Activated effector memory CD4-positive, alpha-beta T cell treated with Interleukin-2 at 50 U/mL for 16 hours (primary cell): Measurements from ENCODE around the gene CTCFL.
"Not testable (repeated sequence)": the region's sequence is repeated elsewhere in the genome, so short reads cannot be mapped to it uniquely, and the experiment has no call there.

ENCODE experiments used
- DNase-seq: peaks from one replicate; pipeline ENCODE4 v3.0.0-alpha.2; 2020

Gene CTCFL

DNA sequence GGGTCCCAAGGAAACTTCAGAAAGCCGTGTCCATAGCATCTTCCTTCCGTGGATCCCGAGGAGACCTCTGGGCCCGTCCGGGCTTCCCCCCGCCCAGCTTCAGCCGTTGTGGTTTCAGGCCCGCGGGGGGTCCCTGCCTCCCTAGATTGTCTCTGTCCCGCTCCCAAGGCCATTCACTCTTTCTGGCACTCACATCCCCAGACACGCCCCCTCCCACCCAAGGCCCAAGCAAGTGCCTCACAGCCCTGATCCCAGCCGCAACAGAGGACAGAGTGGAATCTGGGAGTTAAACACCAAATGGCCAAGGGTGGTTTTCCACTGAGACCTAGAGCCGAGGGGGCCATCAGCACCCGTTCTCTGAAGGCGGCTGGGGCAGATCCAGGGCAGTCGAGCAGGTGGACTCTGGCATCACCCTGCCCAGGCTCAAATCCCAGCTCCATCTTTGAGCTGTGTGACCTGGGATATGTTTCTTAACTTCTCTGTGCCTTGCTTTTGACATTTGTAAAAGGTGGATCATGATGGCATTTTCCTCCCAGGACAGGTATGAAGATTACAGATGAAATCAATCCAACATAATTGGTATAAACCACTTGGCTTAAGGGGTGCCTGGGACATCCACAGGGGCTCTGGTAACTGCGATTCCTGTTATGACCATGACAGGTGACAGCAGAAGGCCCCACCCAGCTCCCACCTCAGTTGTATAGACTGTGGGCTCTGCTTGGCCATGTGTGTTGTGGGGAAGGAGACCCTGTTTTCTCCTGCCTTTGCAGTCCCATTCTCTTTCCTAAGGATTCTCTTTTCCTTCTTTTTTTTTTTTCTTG lies 48.1 kb downstream of the CTCFL start:
- DNase-seq = no peak

DNA sequence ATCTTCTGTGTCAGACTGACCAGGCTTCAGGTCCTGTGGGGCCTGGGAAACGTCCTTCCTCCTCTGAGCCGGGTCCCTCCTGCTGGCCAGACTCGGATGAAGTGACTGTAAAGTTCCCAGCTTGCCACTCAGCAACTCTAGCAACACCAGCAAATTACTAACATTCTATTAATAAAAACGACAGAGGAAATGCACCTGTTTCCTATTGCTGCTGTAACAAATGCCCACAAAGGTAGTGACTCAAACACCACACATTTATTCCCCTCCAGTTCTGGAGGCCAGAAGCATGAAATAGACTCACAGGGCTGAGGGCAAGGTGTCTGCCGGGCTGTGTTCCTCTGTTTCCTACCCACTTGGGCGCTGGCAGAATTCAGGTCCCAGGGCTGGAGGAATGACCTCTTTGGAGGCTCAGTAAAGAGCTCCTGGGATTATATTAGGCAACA lies 48.8 kb downstream of the CTCFL start:
- no peak for DNase-seq

DNA sequence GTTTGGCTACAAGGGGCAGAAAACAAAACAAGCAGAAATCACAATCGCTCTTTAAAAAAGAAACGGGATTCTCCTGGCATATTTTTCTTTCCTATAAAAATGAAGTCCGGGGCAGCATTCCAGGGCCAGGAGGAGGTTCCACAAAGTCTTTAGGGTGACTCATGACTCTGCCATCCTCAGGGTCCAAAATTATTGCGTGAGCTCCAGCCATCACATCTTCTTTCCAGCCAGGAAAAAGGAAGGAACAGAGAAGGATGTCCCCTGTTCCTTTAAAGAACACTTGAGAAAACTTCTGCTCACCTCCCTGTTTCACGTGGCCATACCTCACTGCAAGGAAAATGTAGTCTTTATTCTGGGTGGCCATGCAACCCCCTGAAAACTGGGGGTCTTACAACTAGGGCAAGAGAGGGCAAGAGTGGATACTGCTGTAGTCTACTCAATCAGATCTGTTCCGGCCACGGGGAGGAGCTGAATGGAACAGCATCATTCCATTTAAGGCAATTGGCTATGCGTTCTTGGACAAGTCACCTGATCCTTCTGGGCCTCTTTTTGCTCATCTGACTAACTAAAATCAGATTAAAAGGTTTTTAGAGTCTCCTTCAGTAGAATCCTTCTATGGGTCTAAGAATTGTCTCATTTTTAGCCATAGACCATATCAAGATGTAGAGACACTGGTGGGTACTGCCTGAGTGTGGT lies 49.4 kb downstream of the CTCFL start:
- DNase-seq = no peak

DNA sequence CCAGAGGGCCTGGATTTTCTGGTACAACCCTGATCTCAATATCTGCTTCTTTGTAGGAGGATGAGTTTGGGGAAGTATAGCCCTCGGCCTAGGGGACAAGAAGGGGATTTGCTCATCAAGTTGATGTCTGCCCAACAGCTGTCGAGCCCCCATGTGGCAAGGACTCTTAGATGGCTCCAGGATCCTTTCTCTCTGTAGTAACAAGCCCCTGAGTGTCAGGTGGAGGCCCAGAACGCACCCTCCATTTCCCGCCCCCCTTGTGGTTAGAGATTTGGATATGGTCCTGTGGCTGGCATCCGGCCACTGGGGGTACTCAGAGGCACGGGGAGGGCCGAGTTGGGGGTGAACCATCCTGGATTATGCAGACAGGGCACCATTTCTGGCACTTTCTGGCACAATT lies 50.1 kb downstream of the CTCFL start:
- DNase-seq = no peak

DNA sequence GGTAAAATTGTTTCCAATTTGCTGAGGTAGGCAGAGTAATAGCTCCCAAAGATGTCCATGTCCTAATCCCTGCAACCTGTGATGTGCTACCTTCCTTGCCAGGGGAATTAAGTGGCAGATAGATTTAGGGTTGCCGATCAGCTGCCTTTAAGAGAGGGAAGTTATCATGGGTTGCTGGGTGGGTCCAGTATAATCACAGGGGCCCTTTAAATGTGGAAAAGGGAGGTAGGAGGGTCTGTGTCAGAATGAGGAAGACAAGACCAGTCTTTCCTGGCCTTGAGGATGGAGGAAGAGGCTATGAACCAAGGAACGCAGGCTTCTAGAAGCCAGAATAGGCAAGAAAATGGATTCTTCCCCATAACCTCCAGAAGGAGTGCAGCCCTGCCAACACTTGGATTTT lies 50.7 kb downstream of the CTCFL start:
- no peak for DNase-seq

DNA sequence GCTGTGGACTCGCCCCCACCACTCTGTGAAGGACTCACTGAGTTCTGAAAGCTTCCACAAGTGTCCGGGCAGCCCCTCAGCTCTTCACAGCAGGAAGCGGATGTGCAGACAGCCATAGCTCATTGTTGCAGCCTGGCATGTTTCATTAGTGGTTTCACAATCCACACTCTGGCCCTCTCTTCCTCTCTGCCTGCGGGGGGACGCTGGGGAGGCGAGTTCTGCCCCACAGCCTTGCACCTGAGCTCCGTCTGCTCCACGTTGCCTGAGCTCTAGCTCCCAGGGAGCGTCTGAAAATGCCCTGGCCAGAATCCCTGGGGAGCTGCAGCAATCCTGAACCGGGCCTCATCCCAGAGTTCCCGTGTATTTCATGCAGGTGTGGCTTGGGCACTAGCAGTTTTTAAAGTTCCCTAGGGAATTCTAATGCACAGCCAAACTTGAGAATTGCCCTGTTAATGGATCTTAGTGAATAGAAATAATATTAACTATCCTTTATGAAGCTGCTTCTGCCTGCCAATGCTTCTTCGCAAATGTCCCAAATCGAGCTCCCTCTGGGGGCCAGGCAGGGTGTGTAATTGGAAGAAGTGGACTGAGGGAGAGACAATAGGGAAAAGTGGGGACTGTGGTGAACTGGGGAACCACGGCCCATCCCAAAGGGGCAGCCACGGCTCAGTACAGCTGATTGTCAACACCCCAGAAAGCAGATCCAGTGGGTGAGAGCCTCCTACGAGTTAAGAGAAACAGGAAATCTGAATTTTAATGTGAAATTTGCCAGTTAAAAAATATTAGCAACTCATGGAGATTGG lies 51.5 kb downstream of the CTCFL start:
- DNase-seq = no peak

DNA sequence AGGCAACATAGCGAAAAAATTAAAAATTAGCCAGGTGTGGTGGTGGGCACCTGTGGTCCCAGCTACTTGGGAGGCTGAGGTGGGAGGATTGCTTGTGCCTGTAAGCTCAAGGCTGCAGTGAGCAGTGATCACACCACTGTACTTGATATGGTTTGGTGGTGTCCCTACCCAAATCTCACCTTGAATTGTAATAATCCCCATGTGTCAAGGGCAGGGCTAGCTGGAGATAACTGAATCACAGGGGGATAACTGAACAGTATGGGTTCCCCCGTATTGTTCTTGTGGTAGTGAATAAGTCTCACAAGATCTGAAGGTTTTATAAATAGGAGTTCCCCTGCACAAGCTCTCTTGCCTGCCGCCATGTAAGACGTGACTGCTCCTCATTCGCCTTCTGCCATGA lies 52.5 kb downstream of the CTCFL start:
- DNase-seq = not testable (repeated sequence)

DNA sequence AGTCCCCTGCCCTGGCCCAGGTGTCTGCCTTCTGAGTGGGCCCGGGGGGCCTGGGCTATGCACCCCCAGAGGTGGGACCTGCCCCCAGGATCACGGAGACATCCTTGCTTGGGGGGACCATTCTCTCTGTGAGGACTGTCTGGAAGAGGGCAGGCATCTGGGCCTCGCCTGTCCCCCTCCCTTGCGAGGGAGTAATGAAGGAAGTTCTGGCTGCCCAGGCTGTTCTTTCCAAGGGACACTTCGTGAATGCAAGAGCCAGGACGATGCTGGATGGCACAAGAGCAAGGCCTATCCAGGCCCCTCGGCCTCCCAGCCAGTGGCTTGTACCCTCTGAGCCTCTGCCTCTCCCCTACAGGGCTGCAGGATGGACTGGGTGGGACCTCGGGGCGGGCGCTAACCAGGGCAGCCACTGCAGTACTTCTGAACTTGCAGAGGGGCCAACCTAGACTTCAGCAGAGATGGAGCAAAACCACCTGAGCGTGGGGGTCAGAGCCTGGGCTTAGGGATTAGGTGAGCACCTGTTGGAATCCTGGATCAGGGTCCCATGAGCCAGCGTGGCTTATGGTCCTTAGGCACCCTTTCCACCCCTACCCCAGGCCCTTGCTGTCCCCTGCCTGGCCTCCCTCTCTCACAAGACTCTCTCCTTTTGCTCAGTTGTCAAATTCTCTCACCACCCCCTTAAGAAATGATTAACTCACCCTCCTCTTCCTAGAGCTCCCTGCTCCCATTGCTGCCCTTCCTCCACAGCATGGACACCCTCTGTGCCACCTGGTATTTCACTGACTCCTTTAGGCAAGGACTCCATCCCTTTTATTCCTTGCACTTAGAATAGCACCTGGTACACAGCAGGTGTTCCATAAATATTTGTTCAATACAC lies 53.2 kb downstream of the CTCFL start:
- DNase-seq = no peak

DNA sequence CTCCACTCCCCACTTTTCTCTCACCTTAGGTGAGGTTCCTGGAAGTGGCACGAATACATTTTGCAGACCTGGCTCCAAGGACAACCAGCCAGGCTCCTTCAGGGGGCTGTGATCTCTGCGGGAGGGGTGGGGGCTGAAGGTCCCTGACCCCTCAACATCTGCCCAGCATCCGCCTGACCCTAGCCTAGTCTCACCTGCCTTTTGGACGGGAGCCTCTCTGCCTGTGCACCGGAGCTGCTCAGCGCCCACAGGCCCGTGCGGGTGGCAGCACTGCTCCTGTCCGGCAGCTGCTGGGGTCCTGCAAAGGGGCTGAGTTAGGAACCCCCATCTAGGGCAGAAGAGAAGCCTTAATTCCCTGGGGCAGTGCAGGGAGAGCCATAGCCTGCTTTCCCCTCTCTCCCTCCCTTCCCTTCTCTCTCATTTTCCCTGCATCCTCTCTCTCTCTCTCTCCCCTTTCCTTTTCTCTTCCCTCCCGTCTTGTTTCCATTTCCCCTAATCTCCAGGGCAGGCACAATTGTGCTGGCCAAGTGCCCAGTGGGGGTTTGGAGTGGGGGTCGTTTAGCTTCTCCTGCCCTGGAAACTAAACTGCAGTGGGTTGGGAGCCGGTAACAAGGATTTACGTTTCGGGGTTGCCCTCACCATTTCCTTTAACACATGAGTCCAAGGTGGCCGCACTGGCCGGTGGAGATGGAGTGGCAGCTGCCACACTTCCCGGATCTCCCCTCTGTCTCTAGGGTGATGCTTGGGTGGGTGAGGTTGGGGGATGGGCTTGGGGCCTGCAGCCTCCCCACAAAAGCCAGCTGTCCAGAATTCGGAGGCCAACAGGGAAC lies 54.1 kb downstream of the CTCFL start:
- no peak for DNase-seq

DNA sequence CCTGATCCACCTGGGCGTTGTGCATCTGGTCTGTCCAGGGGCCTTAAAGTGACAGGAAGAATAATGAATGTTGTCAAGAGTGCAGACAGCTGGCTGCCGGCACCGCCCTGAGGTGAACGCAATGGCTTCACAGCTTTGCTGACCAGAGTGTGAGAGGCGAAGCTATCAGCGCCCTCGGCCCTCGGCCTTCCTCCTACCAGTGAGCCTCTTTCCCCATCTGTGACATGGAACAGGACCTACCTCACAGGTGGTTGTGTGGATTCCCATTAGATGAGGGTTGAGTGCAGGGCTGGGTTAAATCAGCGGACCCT lies 54.8 kb downstream of the CTCFL start:
- no peak for DNase-seq

DNA sequence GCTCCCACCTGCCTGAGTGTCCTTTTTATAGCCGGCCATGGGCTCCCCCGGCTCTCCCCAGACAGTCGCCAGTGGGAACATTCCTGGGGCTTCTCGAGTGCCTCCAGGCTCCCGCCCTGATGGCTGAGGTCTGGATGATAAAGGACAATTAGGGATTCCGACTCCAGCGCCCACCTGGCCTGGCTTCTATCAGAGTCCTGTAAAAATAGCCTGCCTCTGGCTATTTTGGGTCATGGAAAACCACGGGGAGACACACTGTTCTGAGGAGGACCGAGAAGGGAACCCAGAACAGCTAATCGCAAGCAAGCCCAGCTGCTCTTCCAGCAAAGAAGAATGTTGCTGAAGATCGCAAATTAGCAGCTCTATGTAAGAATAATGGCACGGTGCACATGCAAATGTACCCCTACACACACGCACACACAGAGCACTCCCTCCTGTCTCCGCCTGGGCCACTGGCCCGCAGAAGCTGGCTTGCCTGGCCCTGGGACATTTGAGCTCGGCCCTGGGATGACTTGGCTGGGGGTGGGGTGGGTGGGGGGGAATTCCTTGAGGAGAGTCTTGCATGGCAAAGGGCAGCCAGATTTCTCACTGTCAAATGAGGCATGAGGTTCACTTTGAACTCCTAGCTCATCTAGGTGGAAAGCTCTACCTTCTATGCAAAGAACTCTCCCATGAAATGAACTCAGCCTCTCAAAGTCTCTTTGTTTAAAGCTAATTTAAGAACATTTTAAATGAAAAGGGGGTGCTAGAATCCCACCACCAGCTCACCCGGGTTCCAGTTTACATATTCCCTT lies 55.3 kb downstream of the CTCFL start:
- DNase-seq = no peak

DNA sequence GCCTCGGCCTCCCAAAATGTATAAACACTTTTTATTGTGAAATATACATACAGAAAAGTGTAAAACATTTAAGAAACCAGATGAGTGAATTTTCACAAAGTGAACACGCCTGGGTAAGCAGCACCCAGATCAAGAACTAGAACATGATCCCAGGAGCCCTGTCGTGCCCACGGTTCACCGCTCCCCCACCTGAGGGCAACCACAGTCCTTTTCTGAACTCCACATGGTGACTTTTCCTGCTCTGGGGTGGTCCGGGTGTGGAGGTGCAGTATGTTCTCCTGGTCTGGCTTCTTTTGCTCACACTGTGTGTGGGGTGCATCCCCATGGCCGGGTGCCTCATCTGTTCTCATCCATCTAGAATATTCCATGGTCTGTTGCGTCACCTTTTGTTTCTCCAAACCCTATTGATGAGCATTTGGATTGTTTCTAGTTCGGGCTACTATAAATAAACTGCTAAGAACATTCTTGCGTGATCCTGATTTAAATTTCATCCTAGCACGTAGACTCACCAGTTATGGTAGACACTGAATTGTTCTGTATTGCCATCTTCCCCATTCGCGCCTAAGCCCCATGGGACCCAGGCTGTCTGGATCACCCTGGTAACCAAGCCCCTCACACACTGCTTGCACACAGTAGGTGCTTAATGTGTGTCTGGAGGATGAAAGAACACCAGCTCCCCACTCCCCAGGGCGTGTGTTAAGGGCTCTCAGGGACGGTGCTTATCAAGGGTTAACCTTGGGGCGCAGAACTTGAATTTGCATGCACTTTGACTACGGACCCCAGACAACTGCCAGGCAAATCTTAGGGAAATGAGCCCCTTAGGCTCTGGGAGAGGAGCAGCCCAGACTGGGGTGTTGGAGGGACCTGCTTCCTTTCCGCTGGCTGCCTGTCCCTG lies 56.2 kb downstream of the CTCFL start:
- no peak for DNase-seq

DNA sequence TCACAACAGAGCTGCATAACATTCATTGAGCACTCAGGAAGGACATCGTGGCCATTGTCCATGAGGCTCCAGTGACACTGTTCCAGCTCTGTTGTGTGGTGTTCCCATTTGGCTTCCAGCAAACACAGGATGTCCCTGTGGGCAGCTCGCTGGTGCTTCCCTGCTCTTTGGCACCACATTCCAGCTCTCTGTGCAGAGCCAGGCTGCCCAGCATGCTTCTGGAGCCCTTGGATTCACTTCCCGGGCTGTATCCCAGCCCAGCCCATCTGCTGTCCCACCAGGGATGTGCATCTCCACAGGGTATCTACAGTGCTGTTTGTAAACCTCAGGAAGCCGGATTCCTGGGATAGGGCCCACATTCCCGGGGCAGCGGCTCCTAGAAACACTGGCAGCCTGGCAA lies 57.2 kb downstream of the CTCFL start:
- DNase-seq = no peak

DNA sequence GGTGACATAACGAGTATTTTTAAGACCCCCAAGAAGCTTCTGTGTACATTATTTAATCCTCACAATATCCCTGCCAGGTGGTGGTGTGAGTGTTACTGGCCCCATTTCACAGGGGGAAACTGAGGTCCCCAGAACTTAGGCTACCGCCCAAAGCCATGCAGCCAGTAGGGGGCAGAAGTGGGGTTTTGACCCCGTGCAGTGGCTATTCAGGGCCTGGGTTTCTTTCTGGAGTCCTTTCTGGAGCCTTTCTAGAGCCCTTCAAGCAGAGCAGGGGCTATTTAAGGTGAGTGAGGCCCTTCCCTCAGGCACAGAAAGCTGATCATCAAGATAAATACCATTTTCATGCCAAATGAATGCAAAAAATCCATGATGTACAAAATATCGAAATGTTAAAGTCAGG lies 59.0 kb downstream of the CTCFL start:
- no peak for DNase-seq

DNA sequence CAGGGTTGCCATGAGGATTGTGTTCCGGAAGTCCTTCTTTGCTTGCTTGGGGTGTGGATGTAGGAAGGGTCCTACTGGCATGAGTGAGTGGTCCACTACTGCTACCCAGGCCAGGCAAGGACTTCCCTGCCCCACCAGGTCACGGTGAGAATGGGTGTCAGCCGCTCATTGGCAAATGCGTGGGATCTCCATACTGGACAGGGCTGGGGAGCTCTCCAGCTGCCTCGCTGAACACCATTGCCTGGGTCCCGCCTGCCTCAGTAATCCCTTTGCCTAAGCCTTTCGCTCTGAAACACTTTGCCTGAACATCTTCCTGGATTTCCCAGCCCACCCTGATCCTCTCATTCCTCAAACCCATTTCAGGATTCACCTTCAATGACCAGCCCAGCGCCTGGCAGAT lies 59.5 kb downstream of the CTCFL start:
- no peak for DNase-seq

DNA sequence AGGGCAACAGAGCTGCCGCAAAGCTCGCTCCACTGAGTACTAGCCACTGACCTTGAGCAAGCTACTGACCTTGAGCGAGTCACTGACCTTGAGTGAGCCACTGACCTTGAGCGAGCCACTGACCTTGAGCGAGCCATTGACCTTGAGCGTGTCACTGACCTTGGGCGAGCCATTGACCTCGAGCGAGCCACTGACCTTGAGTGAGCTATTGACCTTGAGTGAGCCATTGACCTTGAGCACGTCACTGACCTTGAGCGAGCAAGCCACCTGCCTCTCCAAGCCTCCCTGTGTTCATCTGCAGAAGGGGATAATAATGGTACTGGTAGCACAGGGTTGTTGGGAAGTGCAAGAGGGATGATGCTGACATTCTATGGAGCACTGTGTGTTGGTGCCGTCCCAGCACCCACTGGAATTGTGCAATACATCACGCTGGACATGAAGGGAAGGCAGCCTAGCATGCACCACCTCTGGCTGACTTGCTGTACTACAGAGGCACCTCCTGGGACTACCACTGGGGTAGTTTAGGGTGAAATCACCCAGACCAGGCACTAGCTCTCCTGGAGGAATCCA lies 60.2 kb downstream of the CTCFL start:
- no peak for DNase-seq

DNA sequence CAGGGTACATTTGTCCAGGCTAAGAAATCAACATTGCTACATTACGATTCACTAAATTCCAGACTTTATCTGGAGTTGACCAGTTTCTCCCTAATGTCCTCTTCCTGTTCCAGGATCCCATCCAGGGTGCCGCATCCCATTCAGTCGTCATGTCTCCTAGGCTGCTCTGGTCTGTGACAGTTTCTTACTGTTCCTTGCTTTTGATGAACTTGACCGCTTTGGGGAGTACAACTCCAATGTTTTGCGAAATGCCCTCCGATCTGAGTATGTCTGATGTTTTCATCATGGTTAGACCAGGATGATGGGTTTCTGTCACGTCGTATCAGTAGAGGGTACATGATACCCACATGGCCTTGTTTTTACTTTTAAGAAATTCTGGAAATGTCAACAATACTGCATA lies 62.2 kb downstream of the CTCFL start:
- DNase-seq = no peak

DNA sequence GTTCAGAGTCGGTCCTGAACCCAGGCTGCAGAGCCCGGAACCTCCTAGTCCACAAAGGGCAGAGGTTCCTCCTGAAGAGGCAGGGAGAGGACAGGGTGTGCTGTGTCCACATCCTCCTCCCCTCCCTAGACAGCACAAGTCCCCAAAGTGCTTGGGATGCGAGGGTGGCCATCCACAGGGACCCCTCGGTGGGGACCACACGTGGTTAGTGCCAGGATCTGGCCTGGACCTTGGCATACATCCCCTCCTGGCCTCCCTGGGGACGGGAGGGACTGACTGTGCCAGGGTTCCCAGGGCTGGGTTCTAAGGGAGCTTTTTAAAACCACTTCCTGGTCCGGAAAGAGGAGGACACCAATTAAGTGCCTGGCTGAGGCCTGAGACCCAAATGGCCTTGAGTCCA lies 63.2 kb downstream of the CTCFL start:
- DNase-seq = no peak

DNA sequence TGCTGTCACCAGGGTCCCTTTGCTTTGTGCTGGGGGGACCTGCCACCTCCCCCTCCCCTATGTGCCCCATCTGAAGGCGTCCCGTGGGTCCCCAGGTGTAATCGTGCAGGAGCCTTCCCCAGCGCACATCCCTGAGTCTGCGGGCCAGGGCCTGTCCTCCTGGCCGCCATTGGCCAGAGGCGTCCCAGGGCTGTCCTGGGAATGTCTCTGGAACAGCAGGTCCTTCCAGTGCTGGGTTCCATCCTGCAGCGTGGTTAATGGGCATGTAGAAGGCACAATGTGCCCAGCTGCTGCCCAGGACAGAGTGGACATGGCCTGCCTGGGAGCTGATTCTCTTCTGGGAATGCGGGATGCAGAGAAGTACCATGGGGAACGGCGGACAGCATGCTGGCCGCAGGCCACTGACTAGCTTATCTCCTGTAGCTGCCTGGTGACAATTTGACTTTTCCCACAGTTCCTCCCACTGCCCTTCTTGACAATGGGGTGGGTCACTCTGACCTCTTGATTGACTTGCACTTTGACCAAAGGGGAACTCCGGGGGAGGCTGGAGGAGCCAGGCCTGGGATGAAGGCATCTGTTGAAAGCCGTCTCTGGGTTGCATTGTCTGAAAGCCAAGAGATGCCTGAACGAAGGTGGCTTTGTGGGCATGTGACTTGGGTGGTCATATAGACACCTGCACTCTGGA lies 64.0 kb downstream of the CTCFL start:
- DNase-seq = no peak
